HG03066 (cell line): ENCODE results near the gene IFITM10.

ENCODE experiments used
- ATAC-seq: cut with Tn5 transposase; IDR thresholded peaks from one replicate; pipeline ENCODE4 v1.9.1; 2021; ENCODE audit warnings: low read depth; ENCODE audit not compliant: unreplicated experiment

Gene IFITM10

GRCh38 chr11:1753229-1753928 lies 3.0 kb upstream of the IFITM10 start:
- ATAC-seq: no peak

- no peak for ATAC-seq
Measured at GRCh38 chr11:1752907-1753228, 2.5 kb upstream of the IFITM10 start.

- ATAC-seq: no peak
Measured at GRCh38 chr11:1751999-1752906, 1.9 kb upstream of the IFITM10 start.

- no peak for ATAC-seq
Measured at GRCh38 chr11:1751531-1751921, 1.1 kb upstream of the IFITM10 start.

- ATAC-seq: no peak
Measured at GRCh38 chr11:1750840-1751530, 590 bp upstream of the IFITM10 start.

GRCh38 chr11:1749395-1750351 lies 722 bp downstream of the IFITM10 start:
- ATAC-seq: no peak

- no peak for ATAC-seq
Measured at GRCh38 chr11:1748636-1749394, 1.6 kb downstream of the IFITM10 start.

GRCh38 chr11:1747753-1748635 lies 2.4 kb downstream of the IFITM10 start:
- ATAC-seq: no peak

- no peak for ATAC-seq
Measured at GRCh38 chr11:1746956-1747752, 3.2 kb downstream of the IFITM10 start.

GRCh38 chr11:1746511-1746931 lies 3.9 kb downstream of the IFITM10 start:
- no peak for ATAC-seq

GRCh38 chr11:1745701-1746320 lies 4.6 kb downstream of the IFITM10 start:
- ATAC-seq: no peak

- ATAC-seq: no peak
Measured at GRCh38 chr11:1744891-1745700, 5.3 kb downstream of the IFITM10 start.

GRCh38 chr11:1744137-1744886 lies 6.1 kb downstream of the IFITM10 start:
- no peak for ATAC-seq

- ATAC-seq: no peak
Measured at GRCh38 chr11:1743585-1744136, 6.7 kb downstream of the IFITM10 start.

GRCh38 chr11:1742869-1743584 lies 7.4 kb downstream of the IFITM10 start:
- ATAC-seq: no peak
